ENCODE results near the gene KRTAP5-11. TPM values are rescaled to one million over a fixed set of nuclear protein-coding genes. Genes with fewer than 3 reads are reported as not detected.

KRTAP5-11 gene
- total RNA-seq, 4 donors from 2014 or later: not detected

- H3K4me1 ChIP-seq: no peaks in the 10 kb centered on the region
- H3K4me3 ChIP-seq (replicated peaks in 1 of 3): no peak overlapping the region
- intact Hi-C loops (cut with DNase I): no loop called here
- TF ChIP-seq POLR2A (IDR thresholded peaks at IDR 0.05) (no peak), CTCF (IDR thresholded peaks at IDR 0.05) (no peak)
- H3K27me3 ChIP-seq: no peaks in the 10 kb centered on the region
- no peaks in the 10 kb centered on the region for H3K36me3 ChIP-seq
- DNase-seq: no peak
- H3K9me3 ChIP-seq: no peaks in the 10 kb centered on the region
- no peak overlapping the region for H3K27ac ChIP-seq
Measured at GRCh38 chr11:71562120-71562519, 20.6 kb downstream of the KRTAP5-11 start.

- DNase-seq: no peak
- Histone ChIP-seq H3K36me3 (no peaks in the 10 kb centered on the region), H3K27me3 (no peaks in the 10 kb centered on the region), H3K4me3 (replicated peaks in 1 of 3) (no peak overlapping the region), H3K9me3 (no peaks in the 10 kb centered on the region), H3K4me1 (no peaks in the 10 kb centered on the region), H3K27ac (no peak overlapping the region)
- intact Hi-C loops (cut with DNase I): no loop called here
- 87 to 88% methylated on average over 1 of the region's 1 CpG for WGBS, 2 donors
- no peak for TF ChIP-seq CTCF (IDR thresholded peaks at IDR 0.05)
- no peak for TF ChIP-seq POLR2A (IDR thresholded peaks at IDR 0.05)
Measured at GRCh38 chr11:71558996-71559395, 23.7 kb downstream of the KRTAP5-11 start.

DNA sequence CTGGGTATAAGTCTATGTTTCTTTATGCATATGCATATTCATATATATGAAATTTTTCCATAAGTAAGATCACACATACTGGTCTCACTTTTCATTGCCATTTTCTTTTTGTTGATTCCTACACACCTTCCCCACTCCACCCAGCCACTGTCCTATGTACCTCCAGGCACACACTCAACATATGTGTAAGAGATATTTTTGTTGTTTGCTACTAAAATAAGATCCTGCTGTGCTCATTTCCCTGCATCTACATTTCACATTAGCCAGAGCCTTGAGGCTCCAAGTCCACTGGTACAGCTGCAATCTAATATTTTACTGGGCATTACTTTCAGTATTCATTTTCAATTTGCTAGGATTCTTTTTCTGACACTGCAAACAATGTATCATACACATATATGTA is 25.4 kb downstream of the KRTAP5-11 start:
- Histone ChIP-seq H3K4me3 (replicated peaks in 1 of 3) (no peak overlapping the region), H3K9me3 (no peaks in the 10 kb centered on the region), H3K36me3 (no peaks in the 10 kb centered on the region), H3K27ac (no peak overlapping the region), H3K27me3 (no peaks in the 10 kb centered on the region), H3K4me1 (no peaks in the 10 kb centered on the region)
- TF ChIP-seq POLR2A (IDR thresholded peaks at IDR 0.05) (no peak), CTCF (IDR thresholded peaks at IDR 0.05) (no peak)
- no peak for DNase-seq
- intact Hi-C loops (cut with DNase I): no loop called here

DNA sequence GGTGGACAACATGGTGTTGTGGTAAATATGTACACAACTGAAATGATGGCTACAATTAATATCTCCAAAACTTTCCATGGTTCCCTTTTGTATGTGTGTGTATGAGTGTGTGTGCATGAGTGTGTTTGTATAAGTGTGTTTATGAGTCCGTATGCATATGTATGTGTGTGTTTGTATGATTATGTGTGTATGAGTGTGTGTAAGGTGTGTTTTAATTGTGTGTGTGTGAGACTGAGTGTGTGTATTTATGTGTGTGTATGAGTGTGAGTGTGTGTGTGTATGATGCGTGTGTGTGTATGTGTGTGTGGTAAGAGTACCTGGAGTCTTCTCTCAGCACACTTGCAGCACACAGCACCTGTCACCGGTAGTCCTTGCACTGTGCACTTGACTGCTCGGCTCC is 26.7 kb downstream of the KRTAP5-11 start:
- Histone ChIP-seq H3K9me3 (no peaks in the 10 kb centered on the region), H3K27me3 (no peaks in the 10 kb centered on the region), H3K4me3 (replicated peaks in 1 of 3) (no peak overlapping the region), H3K36me3 (no peaks in the 10 kb centered on the region), H3K27ac (no peak overlapping the region), H3K4me1 (no peaks in the 10 kb centered on the region)
- TF ChIP-seq POLR2A (IDR thresholded peaks at IDR 0.05) (no peak), CTCF (IDR thresholded peaks at IDR 0.05) (no peak)
- intact Hi-C loops (cut with DNase I): no loop called here
- DNase-seq: no peak
- WGBS, 2 donors: 83 to 86% methylated on average over 4 of the region's 4 CpGs

DNA sequence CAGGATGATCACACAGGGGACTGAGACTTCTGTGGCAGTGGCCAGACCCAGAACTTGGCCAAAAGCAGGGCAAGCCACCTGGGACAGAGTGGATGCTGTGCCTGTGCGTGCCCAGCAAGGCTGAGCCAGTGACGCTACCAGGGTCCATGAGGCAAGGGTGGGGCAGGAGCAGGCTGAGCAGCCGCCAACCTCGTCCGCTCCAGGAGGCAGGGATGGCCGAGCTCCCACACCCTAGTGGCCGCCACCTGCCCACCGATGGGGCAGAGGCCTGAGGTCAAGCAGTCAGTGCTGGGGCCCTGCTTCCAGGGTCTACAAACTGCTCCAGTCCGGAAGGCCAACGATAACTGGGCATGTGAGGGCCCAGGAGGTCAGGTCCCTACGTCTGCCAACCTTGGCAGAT is 27.2 kb downstream of the KRTAP5-11 start:
- no peaks in the 10 kb centered on the region for H3K27me3 ChIP-seq
- H3K9me3 ChIP-seq: no peaks in the 10 kb centered on the region
- no peaks in the 10 kb centered on the region for H3K36me3 ChIP-seq
- DNase-seq: no peak
- H3K4me1 ChIP-seq: no peaks in the 10 kb centered on the region
- WGBS, 2 donors: 90 to 93% methylated on average over 3 to 6 of the region's 11 CpGs
- H3K27ac ChIP-seq: no peak overlapping the region
- no peak for TF ChIP-seq POLR2A (IDR thresholded peaks at IDR 0.05)
- no peak for TF ChIP-seq CTCF (IDR thresholded peaks at IDR 0.05)
- H3K4me3 ChIP-seq (replicated peaks in 1 of 3): no peak overlapping the region
- intact Hi-C loops (cut with DNase I): no loop called here
